ENCODE results near the gene PPARA. TPM values are rescaled to one million over a fixed set of nuclear protein-coding genes. Genes with fewer than 3 reads are reported as not detected.

PPARA gene
- total RNA-seq, 1 donor from 2014 or later: 8.4 TPM

GRCh38 chr22:46195487-46196165 is 45.3 kb downstream of the PPARA start:
- Histone ChIP-seq H3K9me3 (ENCODE audit: insufficient read depth, low read depth, low read length) (no peaks in the 10 kb centered on the region), H4K20me1 (ENCODE audit: insufficient read depth, low read length) (no peaks in the 10 kb centered on the region), H3K9ac (ENCODE audit: low read length) (no peak overlapping the region), H3K4me2 (ENCODE audit: low read length) (no peak overlapping the region), H3K27ac (ENCODE audit: low read depth, low read length) (no peak overlapping the region), H3K4me1 (ENCODE audit: insufficient read depth, low read length) (no peaks in the 10 kb centered on the region), H3K4me3 (ENCODE audit: insufficient read depth, low read depth, low read length) (no peak overlapping the region), H3K79me2 (ENCODE audit: insufficient read depth, low read length) (no peaks in the 10 kb centered on the region), H3K36me3 (ENCODE audit: insufficient read depth, low read length) (no peaks in the 10 kb centered on the region), H3K27me3 (ENCODE audit: insufficient read depth, low read length) (no peaks in the 10 kb centered on the region), H2AFZ (ENCODE audit: low read depth, low read length) (no peak overlapping the region)
- H3K27ac Mint-ChIP-seq (ENCODE audit: unreplicated experiment): no peak overlapping the region
- H3K27me3 Mint-ChIP-seq (ENCODE audit: low read depth, unreplicated experiment): no peaks in the 10 kb centered on the region
- peaks cover 5% of the 10 kb centered on the region for H3K36me3 Mint-ChIP-seq (ENCODE audit: low read depth, unreplicated experiment)
- H3K9me3 Mint-ChIP-seq (ENCODE audit: unreplicated experiment): peaks cover 3% of the 10 kb centered on the region
- TF ChIP-seq EZH2 (IDR thresholded peaks at IDR 0.05; ENCODE audit: insufficient read depth, low read length) (no peak), CTCF (IDR thresholded peaks at IDR 0.05; ENCODE audit: insufficient read depth, low read depth, low read length) (no peak)
- peaks cover 5% of the 10 kb centered on the region for H3K4me1 Mint-ChIP-seq (ENCODE audit: low read depth, unreplicated experiment)
- DNase-seq (ENCODE audit: low read depth) (no peak), FAIRE-seq (no peak)
- no peak overlapping the region for H3K4me3 Mint-ChIP-seq (ENCODE audit: unreplicated experiment)

GRCh38 chr22:46196278-46196677 is 46.0 kb downstream of the PPARA start:
- Histone ChIP-seq H2AFZ (ENCODE audit: low read depth, low read length) (no peak overlapping the region), H3K4me3 (ENCODE audit: insufficient read depth, low read depth, low read length) (no peak overlapping the region), H3K27ac (ENCODE audit: low read depth, low read length) (no peak overlapping the region), H3K9ac (ENCODE audit: low read length) (no peak overlapping the region), H4K20me1 (ENCODE audit: insufficient read depth, low read length) (no peaks in the 10 kb centered on the region), H3K4me1 (ENCODE audit: insufficient read depth, low read length) (no peaks in the 10 kb centered on the region), H3K36me3 (ENCODE audit: insufficient read depth, low read length) (no peaks in the 10 kb centered on the region), H3K4me2 (ENCODE audit: low read length) (no peak overlapping the region), H3K79me2 (ENCODE audit: insufficient read depth, low read length) (no peaks in the 10 kb centered on the region), H3K27me3 (ENCODE audit: insufficient read depth, low read length) (no peaks in the 10 kb centered on the region), H3K9me3 (ENCODE audit: insufficient read depth, low read depth, low read length) (no peaks in the 10 kb centered on the region)
- DNase-seq (ENCODE audit: low read depth): no peak
- no peak for FAIRE-seq
- Mint-ChIP-seq H3K27me3 (ENCODE audit: low read depth, unreplicated experiment) (no peaks in the 10 kb centered on the region), H3K4me3 (ENCODE audit: unreplicated experiment) (peak overlapping the region; percentile 16), H3K9me3 (ENCODE audit: unreplicated experiment) (peaks cover 3% of the 10 kb centered on the region), H3K36me3 (ENCODE audit: low read depth, unreplicated experiment) (peaks cover 5% of the 10 kb centered on the region), H3K4me1 (ENCODE audit: low read depth, unreplicated experiment) (peaks cover 6% of the 10 kb centered on the region), H3K27ac (ENCODE audit: unreplicated experiment) (no peak overlapping the region)
- no peak for TF ChIP-seq CTCF (IDR thresholded peaks at IDR 0.05; ENCODE audit: insufficient read depth, low read depth, low read length)
- TF ChIP-seq EZH2 (IDR thresholded peaks at IDR 0.05; ENCODE audit: insufficient read depth, low read length): no peak

- no peak overlapping the region for H2AFZ ChIP-seq (ENCODE audit: low read depth, low read length)
- peaks cover 3% of the 10 kb centered on the region for H3K9me3 Mint-ChIP-seq (ENCODE audit: unreplicated experiment)
- peaks cover 13% of the 10 kb centered on the region for H3K4me1 Mint-ChIP-seq (ENCODE audit: low read depth, unreplicated experiment)
Measured at GRCh38 chr22:46198274-46198673, 47.9 kb downstream of the PPARA start.

More at GRCh38 chr22:46198274-46198673, 47.9 kb downstream of the PPARA start:
- Histone ChIP-seq H3K27ac (ENCODE audit: low read depth, low read length) (no peak overlapping the region), H3K9ac (ENCODE audit: low read length) (no peak overlapping the region), H3K4me3 (ENCODE audit: insufficient read depth, low read depth, low read length) (no peak overlapping the region), H3K9me3 (ENCODE audit: insufficient read depth, low read depth, low read length) (no peaks in the 10 kb centered on the region), H3K4me1 (ENCODE audit: insufficient read depth, low read length) (no peaks in the 10 kb centered on the region), H3K27me3 (ENCODE audit: insufficient read depth, low read length) (no peaks in the 10 kb centered on the region), H3K4me2 (ENCODE audit: low read length) (no peak overlapping the region), H4K20me1 (ENCODE audit: insufficient read depth, low read length) (no peaks in the 10 kb centered on the region), H3K36me3 (ENCODE audit: insufficient read depth, low read length) (no peaks in the 10 kb centered on the region), H3K79me2 (ENCODE audit: insufficient read depth, low read length) (no peaks in the 10 kb centered on the region)
- H3K27ac Mint-ChIP-seq (ENCODE audit: unreplicated experiment): no peak overlapping the region
- no peak for FAIRE-seq
- TF ChIP-seq EZH2 (IDR thresholded peaks at IDR 0.05; ENCODE audit: insufficient read depth, low read length): no peak
- TF ChIP-seq CTCF (IDR thresholded peaks at IDR 0.05; ENCODE audit: insufficient read depth, low read depth, low read length): no peak
- no peaks in the 10 kb centered on the region for H3K27me3 Mint-ChIP-seq (ENCODE audit: low read depth, unreplicated experiment)
- no peak overlapping the region for H3K4me3 Mint-ChIP-seq (ENCODE audit: unreplicated experiment)
- peaks cover 2% of the 10 kb centered on the region for H3K36me3 Mint-ChIP-seq (ENCODE audit: low read depth, unreplicated experiment)
- no peak for DNase-seq (ENCODE audit: low read depth)

Data from astrocyte (in vitro differentiated cells and primary cell).